ENCODE measurements around the gene SCAF4.

GRCh38 chr21:31667639-31668038 lies 64.3 kb downstream of the SCAF4 start:
- TF ChIP-seq JUND (IDR thresholded peaks at IDR 0.05) (no peak), SP1 (IDR thresholded peaks at IDR 0.05) (no peak), CTCF (IDR thresholded peaks at IDR 0.05; ENCODE audit: low read depth, low read length, missing input control) (no peak), FOXA2 (IDR thresholded peaks at IDR 0.05) (no peak), EGR1 (IDR thresholded peaks at IDR 0.05; ENCODE audit: low read depth in 2 of 2) (no peak), TAF1 (conservative IDR thresholded peaks at IDR 0.05) (no peak), MAX (IDR thresholded peaks at IDR 0.05) (no peak), REST (IDR thresholded peaks at IDR 0.05) (no peak), ZBTB33 (IDR thresholded peaks at IDR 0.05) (no peak), FOXA1 (IDR thresholded peaks at IDR 0.05) (no peak), YY1 (IDR thresholded peaks at IDR 0.05) (no peak), HNF4G (IDR thresholded peaks at IDR 0.05) (no peak), RAD21 (IDR thresholded peaks at IDR 0.05) (no peak)
